ENCODE measurements around the gene ANKRD13D.
A peak's percentile ranks its signal among the peaks of the same experiment; 100 is the strongest.

Gene ANKRD13D

GRCh38 chr11:67302571-67303131 is 13.5 kb downstream of the ANKRD13D start:
- peak; percentile 21 for DNase-seq (ENCODE audit: low read depth)

- peak; percentile 72 for DNase-seq (ENCODE audit: low read depth)
Measured at GRCh38 chr11:67303132-67303834, 14.2 kb downstream of the ANKRD13D start, which contains the start of gene SSH3. Gene SSH3 (plus strand): TSS chr11:67303530. CDS start chr11:67303626, 96 bp downstream.

DNA sequence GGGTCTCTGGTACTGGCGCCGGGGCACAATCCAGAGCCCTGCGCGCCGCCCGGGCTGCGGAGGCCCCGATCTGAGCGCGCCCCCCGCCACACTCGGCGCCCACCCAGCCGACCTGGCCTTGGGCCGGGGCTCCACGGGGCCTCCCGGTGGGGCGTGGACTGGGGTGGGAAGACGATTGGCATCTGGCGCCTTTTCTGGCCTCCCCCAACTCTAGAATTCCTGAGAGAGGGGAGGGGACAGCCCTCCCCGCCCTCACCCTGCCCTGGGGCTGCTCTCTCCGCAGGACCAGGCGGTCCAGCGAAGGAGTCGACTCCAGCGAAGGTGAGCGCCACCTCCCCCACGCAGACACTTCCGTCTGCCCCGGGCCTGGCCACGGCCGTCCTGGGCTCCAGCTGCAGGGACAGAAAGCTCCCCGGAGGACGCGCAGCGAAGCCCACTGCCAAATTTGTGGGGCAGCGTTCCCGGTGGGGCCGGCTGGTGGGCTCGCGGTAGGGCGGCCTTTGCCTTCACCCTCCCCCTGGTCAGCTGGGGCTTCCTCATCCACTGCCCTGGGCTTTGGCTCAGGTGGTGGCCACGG is 14.8 kb downstream of the ANKRD13D start:
- peak; percentile 29 for DNase-seq (ENCODE audit: low read depth)

GRCh38 chr11:67304511-67305113 is 15.5 kb downstream of the ANKRD13D start:
- DNase-seq (ENCODE audit: low read depth): no peak

DNA sequence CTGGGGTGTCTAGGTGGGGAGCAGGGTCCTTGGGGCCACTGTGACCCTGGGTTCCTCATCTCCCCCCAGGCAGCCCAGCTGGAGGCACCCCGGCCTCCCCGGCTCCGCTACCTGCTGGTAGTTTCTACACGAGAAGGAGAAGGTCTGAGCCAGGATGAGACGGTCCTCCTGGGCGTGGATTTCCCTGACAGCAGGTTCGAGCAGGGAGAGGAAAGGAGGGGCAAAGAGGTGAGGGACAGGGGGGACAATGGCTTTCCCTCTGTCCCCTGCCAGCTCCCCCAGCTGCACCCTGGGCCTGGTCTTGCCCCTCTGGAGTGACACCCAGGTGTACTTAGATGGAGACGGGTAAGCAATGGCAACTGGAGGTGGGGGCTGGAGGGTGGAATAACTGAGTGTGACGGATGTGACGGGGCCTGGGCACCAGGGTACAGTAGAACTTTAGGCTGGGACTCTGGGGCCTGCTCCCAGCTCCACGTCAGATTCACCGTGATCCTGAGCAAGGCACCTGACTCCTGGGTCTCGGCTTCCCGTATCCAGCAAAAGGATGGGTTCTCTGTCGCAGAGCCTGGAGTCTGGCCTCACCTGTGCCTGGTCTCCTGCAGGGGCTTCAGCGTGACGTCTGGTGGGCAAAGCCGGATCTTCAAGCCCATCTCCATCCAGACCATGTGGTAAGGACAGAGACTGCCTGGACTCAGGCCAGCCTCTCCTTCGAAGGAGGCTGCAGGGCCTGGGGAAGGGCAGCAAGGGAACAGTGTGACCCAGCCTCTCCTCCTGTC is 17.9 kb downstream of the ANKRD13D start:
- DNase-seq (ENCODE audit: low read depth): no peak

DNA sequence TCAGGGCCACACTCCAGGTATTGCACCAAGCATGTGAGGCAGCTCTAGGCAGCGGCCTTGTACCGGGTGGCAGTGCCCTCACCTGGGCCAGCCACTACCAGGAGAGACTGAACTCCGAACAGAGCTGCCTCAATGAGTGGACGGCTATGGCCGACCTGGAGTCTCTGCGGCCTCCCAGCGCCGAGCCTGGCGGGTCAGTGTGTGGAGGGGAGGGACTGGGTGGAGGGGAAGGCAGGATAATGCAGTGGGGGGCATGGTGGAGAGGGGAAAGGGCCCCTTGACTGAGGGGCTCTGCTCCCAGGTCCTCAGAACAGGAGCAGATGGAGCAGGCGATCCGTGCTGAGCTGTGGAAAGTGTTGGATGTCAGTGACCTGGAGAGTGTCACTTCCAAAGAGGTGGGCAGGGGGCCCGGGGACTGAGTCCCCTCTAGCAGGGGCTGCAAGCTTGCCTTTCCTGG is 18.5 kb downstream of the ANKRD13D start:
- no peak for DNase-seq (ENCODE audit: low read depth)

DNA sequence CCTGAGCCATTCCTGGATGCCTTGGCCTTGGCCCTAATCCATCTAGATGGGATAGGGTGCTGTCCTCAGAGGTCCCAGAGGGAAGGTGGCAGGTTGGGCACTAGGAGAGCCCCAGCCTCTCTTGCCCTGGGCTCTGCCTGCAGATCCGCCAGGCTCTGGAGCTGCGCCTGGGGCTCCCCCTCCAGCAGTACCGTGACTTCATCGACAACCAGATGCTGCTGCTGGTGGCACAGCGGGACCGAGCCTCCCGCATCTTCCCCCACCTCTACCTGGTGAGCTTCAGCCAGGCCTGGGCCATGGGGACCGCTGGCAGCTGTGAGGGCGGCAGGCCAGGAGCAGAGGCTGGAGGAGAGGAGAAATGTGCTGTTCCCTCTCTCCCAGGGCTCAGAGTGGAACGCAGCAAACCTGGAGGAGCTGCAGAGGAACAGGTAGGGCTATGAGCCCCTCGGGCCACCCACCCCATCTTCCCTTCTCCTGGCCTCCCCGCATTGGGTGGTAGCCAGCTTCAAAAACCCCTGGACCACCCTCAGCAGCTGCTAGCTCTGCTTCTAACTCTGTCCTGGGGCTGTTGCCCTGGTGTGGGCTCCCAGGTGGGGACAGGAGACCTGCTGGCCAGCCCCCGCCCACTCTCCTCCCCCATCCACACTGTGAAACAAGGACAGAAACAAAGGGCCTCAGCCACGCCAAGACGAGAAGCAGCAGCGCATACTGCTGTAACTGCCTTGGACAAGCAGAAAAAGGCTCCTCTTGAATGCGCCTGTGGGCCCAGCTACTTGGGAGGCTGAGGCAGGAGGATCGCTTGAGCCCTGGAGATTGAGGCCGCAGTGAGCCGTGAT is 19.1 kb downstream of the ANKRD13D start:
- DNase-seq (ENCODE audit: low read depth): no peak

GRCh38 chr11:67309166-67309565 is 20.1 kb downstream of the ANKRD13D start:
- DNase-seq (ENCODE audit: low read depth): no peak

GRCh38 chr11:67309661-67310061 is 20.6 kb downstream of the ANKRD13D start:
- no peak for DNase-seq (ENCODE audit: low read depth)

- no peak for DNase-seq (ENCODE audit: low read depth)
Measured at GRCh38 chr11:67310246-67311050, 21.3 kb downstream of the ANKRD13D start.

DNA sequence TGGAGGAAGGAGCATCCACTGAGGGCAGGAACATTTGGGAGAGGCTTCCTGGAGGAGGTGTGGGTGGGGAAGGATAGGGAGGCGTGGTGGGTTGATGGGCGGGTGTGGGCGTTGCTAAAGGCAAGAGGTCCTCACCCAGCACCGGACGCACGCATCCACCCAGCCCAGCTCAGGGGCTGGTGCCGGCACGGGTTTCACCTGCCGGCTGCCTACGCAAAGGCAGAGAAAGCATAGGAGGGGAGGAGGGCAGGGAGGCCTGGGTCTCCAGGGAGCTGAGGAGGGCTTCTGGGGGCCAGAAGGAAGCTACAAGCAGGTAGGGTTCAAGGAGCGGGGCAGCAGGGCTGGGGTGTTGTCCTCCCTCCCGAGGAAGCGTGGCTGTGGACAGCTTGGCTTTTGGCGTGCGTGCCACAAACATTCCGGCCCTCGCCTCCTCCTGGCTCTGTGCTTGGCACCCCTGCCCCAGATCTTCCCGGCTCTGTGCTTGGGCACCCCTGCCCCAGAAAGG is 22.0 kb downstream of the ANKRD13D start:
- no peak for DNase-seq (ENCODE audit: low read depth)

GRCh38 chr11:67311556-67312082 is 22.5 kb downstream of the ANKRD13D start:
- DNase-seq (ENCODE audit: low read depth): no peak

DNA sequence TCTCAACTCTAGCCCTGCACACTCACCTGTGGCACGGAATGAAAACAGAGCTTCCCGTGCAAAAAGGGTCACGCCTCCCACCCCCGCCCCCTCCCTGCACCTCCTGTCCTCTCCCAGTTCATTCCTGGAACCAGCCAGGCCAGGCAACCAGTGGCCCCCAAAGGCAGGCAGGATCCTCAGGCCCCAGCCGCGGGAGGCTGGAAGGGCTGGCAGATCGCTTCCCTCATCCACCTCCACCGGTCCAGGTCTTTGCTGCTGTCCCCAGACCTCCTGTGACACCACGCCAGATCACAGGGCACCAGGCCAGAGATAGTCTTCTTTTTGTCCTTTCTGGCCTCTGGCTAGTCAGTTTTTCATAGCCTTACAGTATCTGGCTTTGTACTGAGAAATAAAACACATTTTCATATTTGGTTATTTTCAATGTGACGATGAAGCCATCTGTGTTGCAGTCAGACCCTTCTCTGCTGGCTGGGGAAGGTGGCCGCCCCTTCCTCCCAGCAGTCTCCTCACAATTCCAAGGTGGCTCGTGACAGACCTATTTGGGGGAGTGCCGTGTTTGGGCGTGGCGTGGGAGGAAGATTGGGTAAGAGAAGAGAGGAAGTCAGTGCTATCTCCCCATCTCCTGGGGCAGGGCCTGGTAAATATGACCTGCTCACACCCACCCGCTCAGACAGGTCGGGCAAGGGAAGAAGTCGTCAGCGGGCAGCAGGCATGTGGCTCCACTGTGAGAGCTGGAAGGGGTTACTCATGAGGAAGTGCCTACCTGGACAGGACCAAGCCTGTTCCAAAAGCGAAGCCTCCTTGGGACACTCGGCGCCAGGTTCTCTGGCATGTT is 23.3 kb downstream of the ANKRD13D start:
- DNase-seq (ENCODE audit: low read depth): no peak

GRCh38 chr11:67313125-67313890 is 24.2 kb downstream of the ANKRD13D start:
- no peak for DNase-seq (ENCODE audit: low read depth)

GRCh38 chr11:67314218-67314617 is 25.1 kb downstream of the ANKRD13D start:
- no peak for DNase-seq (ENCODE audit: low read depth)

- DNase-seq (ENCODE audit: low read depth): no peak
Measured at GRCh38 chr11:67315325-67315909, 26.3 kb downstream of the ANKRD13D start.

- no peak for DNase-seq (ENCODE audit: low read depth)
Measured at GRCh38 chr11:67316882-67317204, 27.7 kb downstream of the ANKRD13D start.

Measured in EH (cell line).